Measurements from ENCODE around the gene DOLK.

- TF ChIP-seq RCOR1 (IDR thresholded peaks at IDR 0.05; ENCODE audit: insufficient replicate concordance, low read length) (no peak), CTCF (conservative IDR thresholded peaks at IDR 0.05; ENCODE audit: low read depth, low read length) (no peak), RFX5 (IDR thresholded peaks at IDR 0.05; ENCODE audit: low read depth, low read length) (no peak), POLR2A (IDR thresholded peaks at IDR 0.05; ENCODE audit: low read depth, low read length) (no peak), FOS (IDR thresholded peaks at IDR 0.05; ENCODE audit: low read depth, low read length) (no peak), RAD21 (IDR thresholded peaks at IDR 0.05; ENCODE audit: low read length) (no peak), USF2 (IDR thresholded peaks at IDR 0.05; ENCODE audit: low read depth, low read length) (no peak), CHD1 (IDR thresholded peaks at IDR 0.05; ENCODE audit: low read depth, low read length) (no peak)
Observed at GRCh38 chr9:128945798-128946501, 1.5 kb downstream of the DOLK start.

Data from IMR-90 (cell line).